ENCODE results near the gene PPP3R2.

GRCh38 chr9:101543098-101543735 is 51.6 kb downstream of the PPP3R2 start:
- TF ChIP-seq CTCF (IDR thresholded peaks at IDR 0.05; ENCODE audit: insufficient read depth, low read length, poor library complexity, severe bottlenecking), result no peak
- TF ChIP-seq EZH2phosphoT487 (conservative IDR thresholded peaks at IDR 0.05; ENCODE audit: low read length), result no peak

Data from SU-DHL-6 (cell line).